Astrocyte (in vitro differentiated cells and primary cell): ENCODE data around the gene THY1.

Source experiments
- EZH2 ChIP-seq: IDR thresholded peaks from 2 replicates; pipeline ENCODE4 v1.6.1; 2012; ENCODE audit warnings: mild to moderate bottlenecking, low read length, inconsistent platforms; ENCODE audit not compliant: insufficient read depth
- TF ChIP-seq, protein P1 (sequence below): IDR thresholded peaks from 2 replicates; pipeline ENCODE4 v1.5.1; 2011; ENCODE audit warnings: low read depth, mild to moderate bottlenecking, inconsistent platforms, low read length, moderate library complexity; ENCODE audit not compliant: insufficient read depth

DNA sequence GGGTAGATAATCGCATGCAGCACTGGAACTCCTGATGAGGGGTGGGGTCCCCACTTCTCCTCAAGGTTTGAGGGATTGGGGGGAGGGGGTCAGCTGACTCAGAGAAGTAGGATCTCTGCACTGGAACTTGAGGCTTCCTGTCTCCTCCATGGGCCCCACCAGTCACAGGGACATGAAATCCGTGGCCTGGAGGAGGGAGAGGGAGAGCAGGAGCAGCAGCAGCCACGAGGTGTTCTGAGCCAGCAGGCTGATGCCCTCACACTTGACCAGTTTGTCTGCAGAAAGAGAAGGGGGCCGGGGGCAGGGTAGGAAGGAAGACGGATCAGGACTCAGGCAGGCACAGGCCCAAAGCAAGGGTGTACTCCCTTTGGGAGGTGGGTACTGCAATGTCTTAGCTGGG, 3.7 kb downstream of the THY1 start:
- TF ChIP-seq, protein P1, sequence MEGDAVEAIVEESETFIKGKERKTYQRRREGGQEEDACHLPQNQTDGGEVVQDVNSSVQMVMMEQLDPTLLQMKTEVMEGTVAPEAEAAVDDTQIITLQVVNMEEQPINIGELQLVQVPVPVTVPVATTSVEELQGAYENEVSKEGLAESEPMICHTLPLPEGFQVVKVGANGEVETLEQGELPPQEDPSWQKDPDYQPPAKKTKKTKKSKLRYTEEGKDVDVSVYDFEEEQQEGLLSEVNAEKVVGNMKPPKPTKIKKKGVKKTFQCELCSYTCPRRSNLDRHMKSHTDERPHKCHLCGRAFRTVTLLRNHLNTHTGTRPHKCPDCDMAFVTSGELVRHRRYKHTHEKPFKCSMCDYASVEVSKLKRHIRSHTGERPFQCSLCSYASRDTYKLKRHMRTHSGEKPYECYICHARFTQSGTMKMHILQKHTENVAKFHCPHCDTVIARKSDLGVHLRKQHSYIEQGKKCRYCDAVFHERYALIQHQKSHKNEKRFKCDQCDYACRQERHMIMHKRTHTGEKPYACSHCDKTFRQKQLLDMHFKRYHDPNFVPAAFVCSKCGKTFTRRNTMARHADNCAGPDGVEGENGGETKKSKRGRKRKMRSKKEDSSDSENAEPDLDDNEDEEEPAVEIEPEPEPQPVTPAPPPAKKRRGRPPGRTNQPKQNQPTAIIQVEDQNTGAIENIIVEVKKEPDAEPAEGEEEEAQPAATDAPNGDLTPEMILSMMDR = no peak
- no peak for TF ChIP-seq EZH2
